NB4 (cell line): Measurements from ENCODE around the gene WIPF3.

Experiments
- CTCF ChIP-seq: IDR thresholded peaks from one replicate; pipeline ENCODE4 v1.5.1; 2012; ENCODE audit warnings: low read depth, low read length
- POLR2A ChIP-seq: IDR thresholded peaks from 2 replicates; pipeline ENCODE4 v1.6.1; 2011; ENCODE audit warnings: mild to moderate bottlenecking; ENCODE audit not compliant: insufficient read length; ENCODE audit errors: extremely low read depth

DNA sequence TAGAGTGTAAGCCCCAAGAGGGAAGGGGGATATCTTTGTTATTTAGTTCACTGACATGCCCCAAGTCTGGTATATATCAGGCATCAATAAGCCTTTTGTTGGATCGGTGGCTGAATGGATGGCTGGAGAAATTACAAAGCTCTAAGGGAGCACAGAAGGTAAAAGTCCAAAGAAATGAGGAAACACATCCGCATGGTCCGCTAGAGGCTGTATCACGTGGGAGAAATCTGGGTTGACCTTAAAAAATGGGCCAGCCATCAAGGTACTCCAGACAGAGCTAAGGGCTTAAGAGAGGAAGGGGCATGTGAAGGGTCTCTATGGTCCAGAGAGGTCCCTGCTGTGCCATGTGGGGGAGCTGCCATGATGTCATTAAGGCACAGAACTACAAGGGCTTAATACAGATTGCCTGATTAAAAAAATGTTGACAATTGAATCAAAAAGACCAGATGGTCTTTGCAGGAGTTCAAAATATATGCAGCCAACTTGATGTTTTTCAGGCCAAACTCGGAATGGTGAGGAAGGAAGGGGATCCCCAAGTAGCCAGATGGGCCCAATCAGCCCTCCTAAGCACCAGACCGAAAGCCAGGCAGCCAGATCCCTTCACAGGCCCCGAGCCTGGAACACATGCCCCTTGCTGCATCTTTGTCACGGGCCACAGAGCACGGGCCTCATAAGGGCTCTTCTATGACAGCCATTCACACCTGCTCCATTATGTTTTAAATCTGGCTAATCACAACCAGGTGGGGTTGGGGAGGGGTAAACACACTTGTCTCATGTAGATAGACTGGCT lies 151.4 kb downstream of the WIPF3 start:
- TF ChIP-seq CTCF: no peak
- no peak for TF ChIP-seq POLR2A
